Activated T-helper 1 cell treated with anti-CD3 and anti-CD28 coated beads, Interleukin-2, amount 50 U/mL, for 16 hours (primary cell): ENCODE measurements around the gene RALB.
"Not testable (repeated sequence)": the region's sequence is repeated elsewhere in the genome, so short reads cannot be mapped to it uniquely, and the experiment has no call there.

Experiments used
- DNase-seq, 2 donors: peaks; one replicate each; pipeline ENCODE4 v3.0.0-alpha.2; 2020; ENCODE audit warnings: low read depth in 1 of 2, low spot score in 1 of 2

Gene RALB

GRCh38 chr2:120243211-120243610 lies 9.4 kb upstream of the RALB start:
- DNase-seq: no peak

- no peak for DNase-seq
Measured at GRCh38 chr2:120243875-120244553, 8.6 kb upstream of the RALB start.

GRCh38 chr2:120244656-120245519 lies 7.8 kb upstream of the RALB start:
- DNase-seq: no peak

GRCh38 chr2:120245520-120246332 lies 6.9 kb upstream of the RALB start:
- DNase-seq: no peak

GRCh38 chr2:120246546-120247300 lies 5.9 kb upstream of the RALB start:
- no peak for DNase-seq

DNA sequence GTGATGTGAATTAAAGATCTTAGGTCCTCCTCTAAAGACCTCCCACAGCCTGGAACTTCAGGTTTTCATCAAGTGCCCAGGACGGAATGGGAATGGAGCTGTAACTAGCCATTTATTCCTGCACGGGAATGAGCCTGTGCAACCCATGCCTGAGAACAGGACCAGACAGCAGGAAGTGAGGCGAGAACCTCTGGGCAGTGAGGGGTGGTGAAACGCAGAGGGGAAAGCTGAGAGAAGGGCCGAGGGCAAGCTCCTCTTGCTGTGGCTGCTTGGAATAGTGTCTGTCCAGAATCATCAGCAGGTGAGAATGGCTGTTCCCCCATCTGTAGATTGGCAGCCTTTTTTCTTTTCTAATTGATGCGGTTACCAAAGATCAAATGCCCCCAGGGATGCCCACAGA lies 4.8 kb upstream of the RALB start:
- DNase-seq: no peak

DNA sequence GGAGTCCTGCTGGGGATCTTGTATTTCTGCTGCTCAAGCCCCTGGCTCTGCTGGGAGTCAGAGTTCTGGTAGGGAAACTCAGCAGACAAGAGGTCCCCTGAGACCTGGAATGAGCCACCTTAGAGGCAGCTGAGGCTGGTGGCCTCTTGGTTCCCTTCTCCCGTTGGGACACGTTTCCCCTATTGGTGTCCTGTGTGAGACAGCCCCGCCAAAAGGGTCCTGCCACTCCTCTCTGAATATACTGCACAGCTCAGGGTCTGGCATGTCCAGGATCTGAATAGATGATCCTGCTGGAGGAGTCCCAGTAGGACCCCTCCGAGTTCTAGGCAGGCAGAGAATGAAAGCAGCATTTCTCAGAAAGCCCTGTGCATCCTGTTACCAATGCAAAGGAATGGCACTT lies 2.0 kb upstream of the RALB start:
- DNase-seq: no peak

GRCh38 chr2:120251078-120251477 lies 1.6 kb upstream of the RALB start:
- DNase-seq: no peak

- DNase-seq: no peak
Measured at GRCh38 chr2:120251880-120252224, 800 bp upstream of the RALB start.

DNA sequence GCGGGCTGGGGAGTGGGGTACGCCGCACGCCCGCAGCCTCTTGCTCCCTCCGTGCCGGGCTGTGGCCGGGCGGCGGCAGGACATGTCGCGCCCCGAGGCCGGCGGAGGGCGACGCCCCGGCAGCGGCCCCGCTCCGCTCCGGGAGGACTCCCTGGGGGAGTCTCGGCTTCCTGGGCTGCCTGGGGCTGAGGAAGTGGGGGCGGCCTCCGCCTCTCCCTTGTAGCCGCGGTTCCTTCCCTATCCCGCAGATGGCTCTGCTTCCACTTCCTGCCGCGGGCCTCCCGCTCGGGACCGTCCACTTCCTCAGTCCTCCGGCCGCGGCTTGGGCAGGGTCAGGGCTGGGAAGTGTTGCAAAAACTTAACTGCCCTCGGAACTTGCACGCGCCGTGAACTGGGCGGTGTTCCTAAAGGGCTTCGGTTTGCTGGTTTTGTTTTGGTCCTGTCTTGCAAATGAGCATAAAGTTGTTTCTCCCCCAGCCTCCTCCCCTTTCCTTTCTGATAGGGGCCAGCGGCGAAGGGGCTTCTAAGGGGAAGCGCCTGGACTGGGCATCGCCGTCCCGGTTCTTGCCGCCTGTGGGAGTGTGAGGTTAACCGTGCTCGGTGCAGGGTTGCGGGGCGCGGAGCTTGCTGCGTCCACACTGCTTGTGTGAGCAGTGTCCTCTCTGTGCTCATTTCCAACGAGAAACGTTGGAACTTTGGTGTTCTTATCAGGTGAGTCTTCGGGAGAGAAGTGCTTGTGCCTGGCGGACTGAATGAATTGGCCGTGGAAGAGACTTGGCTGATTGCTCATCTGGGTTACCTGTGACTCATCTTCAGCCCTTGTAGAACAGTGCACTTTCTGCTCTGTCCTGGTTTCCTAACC lies 600 bp downstream of the RALB start:
- peak in 1 of 2 donors; percentile 28 for DNase-seq

DNA sequence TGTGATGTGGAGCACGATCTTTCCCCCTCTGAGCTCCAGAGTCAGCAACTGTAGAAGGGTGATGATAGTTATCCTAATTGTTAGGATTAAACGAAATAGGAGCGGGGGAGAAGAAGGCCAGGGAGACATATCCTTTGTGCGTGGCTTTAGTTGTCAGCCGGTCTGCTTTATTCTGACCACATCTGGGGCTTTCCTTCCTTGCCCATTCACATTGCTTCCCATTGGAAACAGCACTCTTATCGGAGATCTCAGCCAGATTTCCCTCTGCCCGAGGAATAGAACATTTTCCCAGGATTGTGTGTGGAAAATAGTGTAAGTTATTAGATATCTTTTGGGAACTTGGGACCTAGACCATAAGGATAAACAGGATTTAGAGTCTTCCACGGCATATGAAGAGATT lies 1.5 kb downstream of the RALB start:
- no peak for DNase-seq

GRCh38 chr2:120255071-120255470 lies 2.4 kb downstream of the RALB start:
- no peak for DNase-seq

DNA sequence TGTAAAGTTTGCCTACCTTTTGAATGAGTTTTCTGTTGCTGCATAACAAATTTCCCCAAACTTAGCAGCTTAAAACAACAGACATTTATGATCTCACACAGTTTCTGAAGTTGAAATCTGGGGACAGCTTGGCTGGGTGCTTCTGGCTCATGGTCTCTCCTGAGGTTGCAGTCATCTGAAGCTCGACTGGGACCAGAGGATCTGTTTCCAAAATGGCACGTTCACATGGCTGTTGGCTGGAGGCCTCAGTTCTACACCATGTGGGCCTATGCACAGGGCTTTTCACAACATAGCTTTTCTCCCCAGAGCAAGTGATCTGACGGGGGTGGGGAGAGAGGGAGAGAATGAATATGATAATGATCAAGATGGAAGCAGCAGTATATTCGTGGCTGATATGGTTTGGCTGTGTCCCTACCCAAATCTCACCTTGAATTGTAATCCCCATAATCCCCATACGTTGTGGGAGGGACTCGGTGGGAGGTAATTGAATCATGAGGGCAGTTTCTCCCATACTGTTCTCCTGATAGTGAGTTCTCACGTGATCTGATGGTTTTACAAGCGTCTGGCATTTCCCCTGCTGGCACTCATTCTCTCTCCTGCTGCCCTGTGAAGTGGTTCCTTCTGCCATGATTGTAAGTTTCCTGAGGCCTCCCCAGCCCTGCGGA lies 3.5 kb downstream of the RALB start:
- no peak for DNase-seq

DNA sequence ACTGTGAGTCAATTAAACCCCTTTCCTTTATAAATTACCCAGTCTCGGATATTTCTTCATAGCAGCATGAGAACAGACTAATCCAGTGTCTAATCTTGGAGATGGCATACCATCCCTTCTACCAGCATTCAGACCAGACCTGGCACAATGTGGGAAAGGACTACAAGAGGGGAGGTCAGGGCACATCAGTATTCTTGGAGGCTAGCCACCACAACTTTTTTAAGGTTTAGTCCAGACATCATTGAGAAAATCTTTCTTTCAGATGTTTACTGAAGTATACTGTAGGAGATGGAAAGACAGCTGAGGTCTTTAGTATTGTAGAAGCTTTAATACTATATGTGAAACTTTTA lies 4.0 kb downstream of the RALB start:
- DNase-seq: no peak

- no peak for DNase-seq
Measured at GRCh38 chr2:120257522-120257921, 4.9 kb downstream of the RALB start.

DNA sequence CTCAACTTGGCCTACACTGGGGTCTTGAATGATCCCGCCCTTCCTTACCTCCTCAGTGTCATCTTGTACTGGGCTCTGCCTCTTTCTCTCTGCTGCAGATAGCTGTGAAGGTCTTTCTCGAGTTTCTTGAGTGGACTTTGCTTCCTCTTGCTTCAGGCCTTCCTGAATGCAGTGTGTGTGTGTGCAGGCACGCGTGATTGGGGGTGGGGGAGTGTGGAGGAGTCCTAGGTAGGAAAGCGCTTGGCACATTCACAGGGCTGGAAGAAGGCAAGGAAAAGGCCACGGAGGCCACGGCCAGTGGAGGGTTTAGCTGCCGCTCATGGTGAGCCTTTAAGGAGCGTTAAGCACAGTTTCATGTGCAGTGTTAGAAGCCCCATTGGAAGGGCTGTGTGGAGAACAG lies 5.5 kb downstream of the RALB start:
- no peak for DNase-seq

- DNase-seq: not testable (repeated sequence)
Measured at GRCh38 chr2:120259939-120260338, 7.3 kb downstream of the RALB start.

- no peak for DNase-seq
Measured at GRCh38 chr2:120260736-120261135, 8.1 kb downstream of the RALB start.

- DNase-seq: no peak
Measured at GRCh38 chr2:120261387-120262006, 8.8 kb downstream of the RALB start.
